ENCODE measurements around the gene NBAS.
"Not testable (repeated sequence)": the region's sequence is repeated elsewhere in the genome, so short reads cannot be mapped to it uniquely, and the experiment has no call there.

Gene NBAS

GRCh38 chr2:15298770-15299169 is 262.4 kb downstream of the NBAS start:
- DNase-seq: no peak

DNA sequence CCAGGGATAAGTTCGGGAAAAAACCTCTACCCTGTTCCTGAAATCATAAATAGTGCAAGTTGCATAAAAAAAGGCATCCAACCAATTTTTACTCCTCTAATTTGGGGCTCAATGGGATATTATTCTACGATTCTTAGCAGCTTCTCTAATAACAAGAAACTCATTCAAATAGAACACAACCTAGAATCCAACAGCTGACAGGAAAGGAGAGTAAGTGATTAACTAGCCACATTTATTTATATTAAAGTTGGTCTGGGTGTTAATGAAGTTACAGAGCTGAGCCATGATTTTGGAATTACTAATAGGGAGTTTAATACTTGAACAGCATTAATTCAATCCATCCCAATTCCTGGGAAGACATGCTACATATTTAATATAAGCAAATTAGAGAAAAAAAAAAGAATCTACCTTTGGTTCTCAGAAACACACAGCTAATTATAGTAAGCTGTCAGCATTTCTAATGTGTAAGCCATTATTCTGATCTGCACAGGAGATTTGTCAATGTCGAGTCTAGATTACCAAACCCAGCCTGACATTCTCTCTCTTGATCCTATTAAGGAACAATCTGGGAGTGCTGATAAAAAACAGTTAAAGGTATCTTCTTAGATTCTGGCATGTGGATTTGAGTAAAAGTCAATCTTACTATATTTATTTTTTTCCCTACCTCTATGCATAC is 267.7 kb downstream of the NBAS start:
- no peak for DNase-seq

DNA sequence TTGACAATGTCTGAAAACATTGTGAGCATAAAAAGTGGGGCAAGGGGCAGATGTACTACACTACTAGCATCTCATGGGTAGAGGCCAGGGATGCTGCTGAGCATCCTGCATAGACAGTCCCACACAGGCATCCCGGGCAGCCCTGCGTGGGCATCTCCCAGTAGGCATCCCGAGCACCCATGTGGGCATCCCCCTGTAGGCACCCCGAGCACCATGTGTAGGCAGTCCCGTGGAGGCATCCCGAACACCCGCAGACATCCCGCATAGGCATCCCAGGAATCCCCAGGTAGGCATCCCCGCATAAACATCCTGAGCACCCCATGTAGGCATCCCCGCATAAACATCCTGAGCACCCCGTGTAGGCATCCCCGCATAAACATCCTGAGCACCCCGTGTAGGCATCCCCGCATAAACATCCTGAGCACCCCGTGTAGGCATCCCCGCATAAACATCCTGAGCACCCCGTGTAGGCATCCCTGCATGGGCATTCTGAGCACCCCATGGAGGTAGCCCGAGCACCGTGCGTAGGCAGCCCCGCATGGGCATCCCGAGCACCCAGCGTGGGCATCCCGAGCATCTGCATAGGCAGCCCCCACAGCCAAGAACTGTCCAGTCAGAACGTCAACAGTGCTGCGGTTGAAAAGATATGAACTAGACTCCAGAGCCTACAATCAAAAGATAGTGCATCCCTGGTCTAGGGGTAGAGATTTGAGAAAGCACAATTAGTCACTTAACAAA is 273.5 kb downstream of the NBAS start:
- DNase-seq: no peak

DNA sequence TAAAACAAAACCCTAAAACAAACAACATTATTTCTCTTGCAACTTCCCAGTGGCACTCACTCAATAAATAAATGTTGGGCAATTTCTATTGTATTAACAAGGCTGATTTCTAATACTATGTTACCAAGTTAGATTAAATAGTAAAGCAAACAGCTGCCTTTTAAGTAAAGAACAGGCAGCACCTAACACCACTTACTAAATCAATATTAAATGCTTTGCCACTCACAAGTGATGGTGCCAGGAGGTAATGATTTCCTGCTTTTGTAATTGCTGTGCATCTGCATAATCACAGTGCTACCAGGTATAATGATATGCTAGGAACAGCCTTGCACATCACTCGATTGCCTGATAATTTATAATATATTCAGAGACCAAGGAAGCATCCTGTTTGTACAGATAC is 276.5 kb downstream of the NBAS start:
- no peak for DNase-seq

DNA sequence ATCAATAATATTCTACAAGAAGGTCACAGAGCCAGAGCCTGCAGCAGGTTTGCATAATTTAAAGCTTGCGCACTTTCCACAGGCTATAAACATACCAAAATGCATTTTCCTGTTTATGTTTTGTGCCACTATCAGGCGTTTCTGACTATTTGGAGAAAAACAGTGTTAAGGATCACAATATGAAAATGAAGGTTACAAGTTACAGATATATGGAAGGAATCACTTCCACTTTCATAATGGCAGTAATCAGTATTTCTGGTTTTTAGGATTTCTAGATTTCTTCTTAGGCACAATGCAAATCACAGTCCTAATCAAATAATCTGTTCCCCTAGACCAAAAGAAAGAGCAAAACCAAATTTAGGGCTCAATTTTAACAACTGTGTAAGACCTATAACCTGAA is 279.5 kb downstream of the NBAS start:
- DNase-seq: no peak

GRCh38 chr2:15279201-15279876 is 281.8 kb downstream of the NBAS start:
- no peak for DNase-seq

DNA sequence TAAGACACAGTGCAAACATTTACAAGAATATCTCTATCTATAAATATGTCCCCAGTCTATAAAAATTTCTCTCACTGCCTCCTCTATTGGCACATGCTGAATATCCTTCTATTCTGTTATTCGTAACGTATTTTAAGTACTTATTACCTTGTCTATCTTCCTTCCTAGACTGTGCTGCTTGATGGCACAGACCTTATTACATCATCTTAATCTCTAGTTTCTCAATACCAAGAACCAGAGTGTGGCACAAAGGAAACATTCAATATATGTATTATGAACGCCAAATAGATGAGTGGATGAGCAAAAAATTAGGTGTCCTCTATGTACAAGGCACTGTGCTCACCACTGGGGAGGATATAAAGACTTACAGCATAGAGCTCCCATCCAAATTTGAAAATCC is 282.8 kb downstream of the NBAS start:
- no peak for DNase-seq

GRCh38 chr2:15275346-15275745 is 285.8 kb downstream of the NBAS start:
- DNase-seq: no peak

GRCh38 chr2:15273452-15273851 is 287.7 kb downstream of the NBAS start:
- DNase-seq: no peak

DNA sequence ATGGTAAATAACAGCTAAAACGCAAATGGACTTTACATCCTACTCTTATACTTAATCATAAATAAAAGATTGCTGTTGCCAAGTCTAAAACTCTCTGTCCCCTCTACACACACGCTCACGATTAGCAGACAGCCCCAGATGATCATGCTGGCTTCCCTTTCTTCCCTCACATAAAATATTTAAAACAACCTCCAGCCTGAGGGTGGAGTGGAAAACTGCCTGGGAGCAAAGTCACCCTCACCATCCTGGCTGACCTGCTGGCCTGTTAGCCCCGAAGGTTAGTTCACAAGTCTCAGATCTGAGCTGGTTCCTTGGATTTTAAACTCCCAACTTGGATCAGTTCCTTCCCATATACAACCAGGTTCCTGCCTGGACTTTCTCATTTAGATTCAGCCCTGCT is 288.2 kb downstream of the NBAS start:
- no peak for DNase-seq

DNA sequence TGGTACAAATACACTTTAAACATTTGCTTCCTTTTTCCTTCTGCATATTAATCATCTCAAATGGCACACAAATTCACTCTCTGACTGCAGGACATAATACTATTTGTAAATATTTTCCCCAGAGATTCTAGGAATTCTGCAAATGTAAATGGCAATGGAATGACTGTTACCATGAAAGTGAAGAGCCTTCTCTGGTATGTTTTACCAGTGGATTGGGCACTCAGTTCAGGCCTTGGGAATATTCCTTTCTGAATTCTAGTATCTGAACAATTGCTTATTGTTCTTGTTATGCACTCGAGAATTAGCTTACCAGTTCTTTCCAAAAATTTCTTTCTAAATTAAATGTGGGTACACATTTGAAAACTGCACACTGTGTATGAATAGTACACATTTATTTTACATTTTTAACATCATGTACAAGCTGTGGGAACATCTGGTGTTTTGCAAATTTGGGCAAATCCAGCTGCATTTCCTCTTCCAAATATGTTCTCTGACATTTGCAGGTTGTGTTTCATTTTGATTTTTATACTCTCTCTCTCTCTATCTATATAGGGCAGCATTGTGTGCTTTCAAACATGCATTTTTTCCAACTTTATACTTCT is 289.1 kb downstream of the NBAS start:
- DNase-seq: no peak

- no peak for DNase-seq
Observed at GRCh38 chr2:15271276-15271675, 289.9 kb downstream of the NBAS start.

DNA sequence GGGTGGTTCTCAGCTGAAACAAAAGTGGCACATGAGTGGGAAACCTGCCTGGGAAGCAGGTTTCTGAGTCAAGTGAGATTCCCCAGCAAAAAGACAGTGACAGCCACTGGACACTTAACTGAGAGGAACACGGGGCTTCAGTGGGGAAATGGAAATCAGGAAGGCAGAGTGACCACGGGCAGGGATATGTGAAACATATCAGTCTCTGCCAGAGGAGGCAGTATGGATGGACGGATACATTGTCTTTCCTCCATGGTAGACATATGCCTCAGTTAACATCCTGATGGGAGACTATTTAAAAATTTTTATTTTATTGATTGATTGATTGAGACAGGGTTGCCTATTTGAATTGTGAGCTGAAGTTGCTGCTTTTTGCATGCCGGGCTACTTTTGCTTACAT is 292.1 kb downstream of the NBAS start:
- DNase-seq: no peak

GRCh38 chr2:15265889-15266288 is 295.2 kb downstream of the NBAS start:
- no peak for DNase-seq

DNA sequence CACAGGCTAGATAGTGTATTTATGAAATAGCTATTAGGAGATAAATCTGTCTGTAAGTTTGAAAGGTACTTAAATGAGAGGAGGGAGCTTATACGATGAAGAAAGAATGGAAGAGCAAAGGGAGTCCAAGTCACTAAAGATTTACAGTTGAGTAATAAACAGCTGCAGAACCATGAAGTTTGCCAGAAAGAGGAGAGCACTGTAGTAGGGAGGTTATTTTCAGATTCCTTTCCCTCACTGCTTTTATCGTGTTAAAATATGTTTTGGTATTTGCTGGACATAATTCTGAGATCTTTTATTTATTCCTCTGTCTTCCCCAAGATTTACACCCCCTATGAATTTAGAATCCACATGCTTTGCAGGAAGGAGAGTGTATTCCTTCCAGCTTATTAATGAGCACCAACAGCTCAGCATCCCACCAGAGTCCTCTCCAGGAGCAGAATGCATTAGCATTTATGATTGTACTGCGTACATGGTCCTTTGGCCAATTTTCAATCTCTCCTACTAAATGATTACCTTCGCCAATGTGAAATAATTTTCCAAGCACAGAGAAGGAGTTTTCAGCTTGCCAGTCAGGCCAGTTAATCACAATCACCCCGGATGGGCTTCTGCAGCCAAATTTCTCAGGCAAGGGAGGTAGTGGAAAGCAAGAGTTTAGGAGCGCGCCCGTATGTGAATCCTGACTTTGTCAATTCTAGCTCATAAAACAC is 297.0 kb downstream of the NBAS start:
- no peak for DNase-seq

DNA sequence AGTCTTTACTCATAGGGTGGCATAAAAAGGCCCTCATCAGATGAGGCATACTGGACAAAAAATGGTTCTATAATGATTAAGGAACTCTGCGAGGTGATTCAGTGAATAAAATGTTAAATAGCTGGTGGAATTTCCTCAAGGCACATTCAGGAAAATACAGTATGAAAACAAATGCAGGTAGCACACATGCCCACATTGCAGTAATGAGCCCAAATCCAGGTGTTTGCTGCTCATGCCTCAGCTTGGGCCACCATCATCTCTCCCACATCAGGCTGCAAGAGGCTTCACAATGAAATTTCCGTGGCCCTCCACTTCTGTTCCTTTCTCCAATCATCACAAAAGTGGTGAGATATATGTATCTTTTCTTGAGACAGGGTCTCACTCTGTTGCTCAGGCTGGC is 298.3 kb downstream of the NBAS start:
- no peak for DNase-seq

DNA sequence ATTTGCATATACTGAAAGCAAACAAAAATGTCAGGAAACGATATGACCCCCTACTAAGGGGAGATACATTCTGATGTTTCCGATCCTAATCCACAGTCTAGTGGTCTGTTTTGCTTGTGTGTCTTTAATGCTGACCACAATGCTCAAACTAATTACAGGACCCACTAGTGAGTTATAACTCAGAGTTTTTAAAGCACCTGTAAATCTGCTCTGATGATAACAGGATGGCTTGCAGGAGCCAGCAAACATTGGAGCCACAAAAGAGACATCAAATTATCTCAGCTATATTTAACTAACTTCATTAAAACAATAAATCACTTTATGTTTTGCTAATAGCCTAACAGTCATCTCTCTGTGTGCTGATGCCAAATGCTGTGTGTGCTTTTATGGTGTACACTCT is 300.3 kb downstream of the NBAS start:
- no peak for DNase-seq

GRCh38 chr2:15260196-15260595 is 300.9 kb downstream of the NBAS start:
- DNase-seq: no peak

- no peak for DNase-seq
Observed at GRCh38 chr2:15259356-15259756, 301.8 kb downstream of the NBAS start.

GRCh38 chr2:15258385-15258784 is 302.7 kb downstream of the NBAS start:
- not testable (repeated sequence) for DNase-seq

DNA sequence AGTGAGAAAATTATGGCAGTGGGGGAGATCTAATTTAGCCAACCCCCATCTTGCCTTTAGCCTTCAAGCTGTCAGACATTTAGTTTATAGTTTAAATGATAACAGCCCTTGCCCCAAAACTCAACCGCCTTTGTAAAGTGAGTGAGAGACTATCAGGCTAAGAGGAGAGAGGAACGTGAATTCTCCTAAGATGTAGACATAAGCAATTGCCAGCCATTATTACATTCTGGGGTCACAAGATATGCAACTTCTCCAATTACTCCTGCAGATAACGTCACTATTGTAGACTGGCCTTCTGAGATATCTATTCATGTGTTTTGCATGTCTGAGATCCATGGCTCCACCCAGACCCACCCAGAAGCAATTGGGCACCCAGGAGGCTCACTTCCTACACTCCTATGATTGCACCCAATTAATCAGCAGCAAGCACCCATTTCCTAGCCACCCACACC is 307.3 kb downstream of the NBAS start:
- no peak for DNase-seq

DNA sequence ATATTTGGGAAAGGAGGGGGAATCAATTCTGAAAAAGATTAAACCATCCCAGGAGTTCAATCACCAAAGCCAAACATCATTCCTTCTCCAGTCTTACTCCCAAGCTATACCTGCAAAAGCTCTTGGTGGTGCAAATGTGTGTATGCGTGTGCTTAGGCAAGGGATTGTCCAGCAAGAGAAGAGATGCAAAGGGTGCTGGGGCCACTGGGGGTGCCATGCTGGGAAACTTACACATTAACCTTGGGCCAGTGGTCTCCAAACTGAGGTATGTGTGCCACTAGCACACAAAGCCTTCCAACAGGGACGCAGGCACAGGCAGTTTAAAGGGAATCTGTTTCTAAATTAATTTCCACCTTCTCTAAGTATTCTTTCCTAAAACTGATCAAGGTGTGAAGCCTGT is 307.9 kb downstream of the NBAS start:
- no peak for DNase-seq

DNA sequence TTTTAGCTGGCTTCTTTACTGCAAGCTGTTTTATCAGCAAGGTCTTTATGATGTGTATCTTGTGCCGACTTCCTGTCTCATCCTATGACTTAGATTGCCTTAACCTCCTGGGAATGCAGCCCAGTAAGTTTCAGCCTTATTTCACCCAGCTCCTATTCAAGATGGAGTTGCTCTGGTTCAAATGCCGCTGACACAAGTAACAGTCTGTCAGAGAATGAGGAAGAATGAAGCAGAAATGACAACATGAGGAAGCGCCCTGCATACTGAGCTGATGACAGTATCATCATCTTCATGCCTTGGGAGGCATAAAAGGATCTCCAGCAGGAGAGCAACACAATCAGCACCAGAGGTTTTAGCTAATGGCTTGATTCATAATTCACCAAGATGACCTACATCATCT is 309.4 kb downstream of the NBAS start:
- no peak for DNase-seq
